ENCODE results near the gene EZH2.

DNA sequence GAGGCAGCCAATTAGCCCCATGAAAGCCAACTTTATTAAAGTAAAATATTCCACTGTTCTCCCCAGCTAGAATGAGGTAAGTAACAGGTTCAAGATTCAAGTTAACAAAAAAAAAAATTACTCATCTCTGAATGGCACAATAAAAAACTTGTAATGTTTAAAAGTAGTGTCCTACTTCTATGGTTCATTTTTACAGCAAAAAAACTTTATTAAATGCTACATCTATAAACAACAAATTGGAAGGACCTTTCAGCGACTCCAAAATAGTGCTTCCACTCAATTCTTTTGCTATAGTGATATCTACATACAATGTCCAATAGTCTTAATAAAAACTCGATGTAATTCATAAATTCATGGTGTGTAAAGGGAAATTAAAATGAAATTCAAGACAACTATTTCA, 59.2 kb downstream of the EZH2 start:
- TF ChIP-seq EP300 (IDR thresholded peaks at IDR 0.05; ENCODE audit: low read depth): no peak
- TF ChIP-seq, protein P1, sequence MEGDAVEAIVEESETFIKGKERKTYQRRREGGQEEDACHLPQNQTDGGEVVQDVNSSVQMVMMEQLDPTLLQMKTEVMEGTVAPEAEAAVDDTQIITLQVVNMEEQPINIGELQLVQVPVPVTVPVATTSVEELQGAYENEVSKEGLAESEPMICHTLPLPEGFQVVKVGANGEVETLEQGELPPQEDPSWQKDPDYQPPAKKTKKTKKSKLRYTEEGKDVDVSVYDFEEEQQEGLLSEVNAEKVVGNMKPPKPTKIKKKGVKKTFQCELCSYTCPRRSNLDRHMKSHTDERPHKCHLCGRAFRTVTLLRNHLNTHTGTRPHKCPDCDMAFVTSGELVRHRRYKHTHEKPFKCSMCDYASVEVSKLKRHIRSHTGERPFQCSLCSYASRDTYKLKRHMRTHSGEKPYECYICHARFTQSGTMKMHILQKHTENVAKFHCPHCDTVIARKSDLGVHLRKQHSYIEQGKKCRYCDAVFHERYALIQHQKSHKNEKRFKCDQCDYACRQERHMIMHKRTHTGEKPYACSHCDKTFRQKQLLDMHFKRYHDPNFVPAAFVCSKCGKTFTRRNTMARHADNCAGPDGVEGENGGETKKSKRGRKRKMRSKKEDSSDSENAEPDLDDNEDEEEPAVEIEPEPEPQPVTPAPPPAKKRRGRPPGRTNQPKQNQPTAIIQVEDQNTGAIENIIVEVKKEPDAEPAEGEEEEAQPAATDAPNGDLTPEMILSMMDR (IDR thresholded peaks at IDR 0.05): no peak

All from transverse colon (tissue), 3 donors.